GM21717 (cell line): ENCODE results near the gene TADA3.

ENCODE experiments used
- ATAC-seq: cut with Tn5 transposase; IDR thresholded peaks from one replicate; pipeline ENCODE4 v1.9.1; 2021; ENCODE audit warnings: mild to moderate bottlenecking, moderate library complexity; ENCODE audit not compliant: unreplicated experiment

The TADA3 gene

GRCh38 chr3:9762871-9763270 is 29.4 kb downstream of the TADA3 start:
- ATAC-seq, result no peak

GRCh38 chr3:9761919-9762318 is 30.4 kb downstream of the TADA3 start:
- ATAC-seq, result no peak

- ATAC-seq, result no peak
These were observed 31.3 kb downstream of the TADA3 start for GRCh38 chr3:9760779-9761505.

GRCh38 chr3:9757427-9757826 is 34.8 kb downstream of the TADA3 start:
- ATAC-seq, result no peak

- ATAC-seq, result no peak
These were observed 37.6 kb downstream of the TADA3 start for GRCh38 chr3:9754678-9755077.

- ATAC-seq, result no peak
These were observed 41.5 kb downstream of the TADA3 start for GRCh38 chr3:9750556-9751411.

GRCh38 chr3:9749645-9750555 is 42.4 kb downstream of the TADA3 start, which contains the start of gene OGG1:
Gene OGG1, plus strand, starts transcription at chr3:9749952. Its CDS starts 335 bp downstream, at chr3:9750287.
- ATAC-seq, result peak; percentile 92

- no peak for ATAC-seq
These were observed 43.0 kb downstream of the TADA3 start for GRCh38 chr3:9749296-9749644.

GRCh38 chr3:9748031-9748430 is 44.2 kb downstream of the TADA3 start:
- ATAC-seq, result no peak

GRCh38 chr3:9747267-9747666 is 45.0 kb downstream of the TADA3 start:
- ATAC-seq, result no peak

GRCh38 chr3:9746330-9746729 is 45.9 kb downstream of the TADA3 start:
- no peak for ATAC-seq

GRCh38 chr3:9745521-9745920 is 46.8 kb downstream of the TADA3 start:
- no peak for ATAC-seq

- ATAC-seq, result no peak
These were observed 48.1 kb downstream of the TADA3 start for GRCh38 chr3:9744162-9744561.

- no peak for ATAC-seq
These were observed 48.7 kb downstream of the TADA3 start for GRCh38 chr3:9743548-9743947.

- ATAC-seq, result no peak
These were observed 49.7 kb downstream of the TADA3 start for GRCh38 chr3:9742560-9742959.

GRCh38 chr3:9739181-9739580 is 53.1 kb downstream of the TADA3 start:
- no peak for ATAC-seq

GRCh38 chr3:9736831-9737230 is 55.4 kb downstream of the TADA3 start:
- ATAC-seq, result no peak

GRCh38 chr3:9732740-9733115 is 59.5 kb downstream of the TADA3 start:
- no peak for ATAC-seq

- ATAC-seq, result peak; percentile 8
These were observed 60.1 kb downstream of the TADA3 start for GRCh38 chr3:9732080-9732739.

- peak; percentile 91 for ATAC-seq
These were observed 60.8 kb downstream of the TADA3 start, which contains the start of gene BRPF1 for GRCh38 chr3:9731206-9732079. Gene BRPF1, plus strand, starts transcription at chr3:9731735. Its CDS starts 2,406 bp downstream, at chr3:9734141.
